HG03280 (cell line): ENCODE data around the gene TAP2.
A peak's percentile ranks its signal among the peaks of the same experiment; 100 is the strongest.
"Not testable (repeated sequence)": the region's sequence is repeated elsewhere in the genome, so short reads cannot be mapped to it uniquely, and the experiment has no call there.

Experiments used
- ATAC-seq: cut with Tn5 transposase; IDR thresholded peaks from one replicate; pipeline ENCODE4 v1.9.1; 2021; ENCODE audit warnings: mild to moderate bottlenecking, moderate library complexity; ENCODE audit not compliant: unreplicated experiment

Gene TAP2

DNA sequence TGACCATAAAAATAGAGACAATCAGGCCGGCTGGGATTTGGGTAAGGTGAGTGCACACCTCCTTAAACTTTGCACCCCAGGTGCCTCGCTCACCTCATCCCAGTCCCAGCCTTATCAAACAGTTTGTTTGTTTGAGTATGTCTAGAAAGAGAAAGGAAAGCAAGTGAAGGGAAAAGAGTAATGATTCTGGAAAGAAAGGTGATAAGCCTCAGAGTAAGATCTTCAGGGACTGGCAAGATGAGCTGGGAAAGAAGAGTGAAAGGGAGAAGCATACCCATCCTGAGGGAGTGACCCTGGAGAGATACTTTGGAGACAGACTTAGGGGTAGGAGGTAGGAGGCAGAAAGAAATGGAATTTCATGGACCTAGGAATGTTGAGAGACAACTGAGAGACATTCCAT, 1.7 kb downstream of the TAP2 start:
- no peak for ATAC-seq

DNA sequence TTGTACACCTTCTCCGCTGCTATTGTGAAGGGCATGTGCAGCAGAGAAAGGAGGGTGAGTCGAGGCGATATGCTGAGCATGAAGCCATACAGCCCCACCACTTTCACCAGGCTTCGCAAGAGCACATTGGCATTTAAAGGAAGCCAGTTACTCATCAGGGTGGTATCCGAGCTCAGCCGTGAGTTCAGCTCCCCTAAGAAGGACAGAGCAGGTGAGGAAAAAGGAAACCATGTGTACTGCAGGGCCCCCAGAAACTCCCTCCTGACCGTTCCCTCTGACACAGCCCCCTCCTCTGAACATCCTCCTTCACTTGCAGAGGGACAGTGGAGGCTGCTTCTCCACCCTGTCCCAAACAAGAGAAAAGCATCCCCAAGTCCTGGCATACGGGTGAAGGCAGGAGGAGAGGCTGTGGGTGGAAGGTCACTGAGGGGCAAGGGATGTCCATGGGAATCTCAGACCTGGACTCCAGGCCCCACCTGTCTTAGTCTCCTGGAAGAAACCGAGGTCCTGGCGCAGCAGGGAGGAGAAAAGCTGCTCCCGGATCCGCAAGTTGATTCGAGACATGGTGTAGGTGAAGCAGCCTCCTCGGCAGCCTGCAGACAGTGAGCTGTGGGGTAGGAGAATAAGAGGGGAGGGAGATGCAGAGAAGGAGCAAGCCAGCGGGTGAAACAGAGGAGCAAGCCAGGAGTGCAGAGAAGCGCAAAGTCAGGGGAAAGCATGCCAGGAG, 3.2 kb downstream of the TAP2 start:
- no peak for ATAC-seq

DNA sequence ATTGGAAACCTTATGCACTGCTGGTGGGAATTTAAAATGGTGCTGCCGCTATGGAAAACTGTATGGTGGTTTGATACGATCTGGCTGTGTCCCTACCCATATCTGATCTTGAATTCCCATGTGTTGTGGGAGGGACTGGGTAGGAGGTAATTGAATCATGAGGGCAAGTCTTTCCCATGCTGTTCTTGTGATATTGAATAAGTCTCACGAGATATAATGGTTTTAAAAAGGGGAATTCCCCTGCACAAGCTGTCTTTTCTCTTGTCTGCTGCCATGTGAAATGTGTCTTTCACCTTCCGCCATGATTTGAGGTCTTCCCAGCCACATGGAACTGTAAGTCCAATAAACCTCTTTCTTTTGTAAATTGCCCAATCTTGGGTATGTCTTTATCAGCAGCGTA, 4.9 kb downstream of the TAP2 start:
- ATAC-seq, result no peak

DNA sequence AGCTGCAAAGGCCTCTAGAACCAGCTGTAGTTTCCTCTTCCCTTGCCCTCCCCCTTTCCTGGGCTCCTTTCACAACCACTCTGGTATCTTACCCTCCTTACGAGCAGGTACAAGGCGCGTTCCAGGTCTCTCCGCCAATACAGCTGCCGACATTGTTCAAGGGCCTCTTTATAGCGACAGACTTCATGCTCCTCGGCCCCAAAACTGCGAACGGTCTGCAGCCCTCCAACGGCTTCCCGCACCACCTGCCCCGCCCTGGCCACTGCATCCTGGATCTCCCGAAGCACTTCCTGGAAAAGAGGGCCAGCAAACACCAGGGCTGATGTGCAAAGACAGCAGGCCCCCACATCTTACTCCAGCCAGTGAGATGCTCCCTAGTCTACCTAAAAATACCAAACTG, 6.0 kb downstream of the TAP2 start:
- no peak for ATAC-seq

DNA sequence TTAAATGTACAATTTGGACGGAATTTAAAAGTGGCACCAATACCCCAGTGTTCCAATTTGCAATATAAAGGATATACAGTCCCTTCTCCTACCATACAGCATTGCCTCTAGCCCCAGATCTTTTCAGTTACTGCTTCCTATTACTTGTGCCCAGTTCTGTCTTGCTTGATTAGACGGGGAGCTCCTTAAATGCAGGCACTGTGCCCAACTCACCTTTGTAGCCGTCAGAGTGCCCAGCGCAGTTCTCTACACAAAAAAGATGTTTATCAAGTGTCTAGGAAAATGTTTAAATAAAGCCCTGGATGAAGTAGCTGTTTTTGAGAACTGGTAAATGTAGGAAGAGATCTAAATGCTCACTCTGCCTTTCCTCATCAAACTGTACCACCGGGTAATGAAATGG, 7.6 kb downstream of the TAP2 start:
- ATAC-seq, result no peak

DNA sequence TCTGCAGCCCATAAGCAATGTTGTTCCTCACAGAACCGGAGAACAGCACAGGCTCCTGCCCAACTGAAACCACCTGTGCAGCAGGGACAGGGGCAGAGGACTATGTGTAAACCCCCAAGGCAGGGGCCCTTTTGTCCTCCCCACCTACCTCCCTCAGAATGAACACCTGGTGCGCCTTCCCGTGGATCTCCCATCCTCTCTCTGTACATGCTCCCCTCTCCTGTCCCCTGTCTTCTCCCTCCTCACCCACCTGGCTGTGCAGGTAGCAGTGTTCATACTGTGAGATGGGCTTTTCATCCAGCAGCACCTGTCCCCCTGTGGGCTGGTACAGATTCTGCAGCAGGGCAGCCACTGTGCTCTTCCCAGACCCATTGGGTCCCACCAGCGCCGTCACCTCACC, 8.5 kb downstream of the TAP2 start:
- ATAC-seq, result no peak

DNA sequence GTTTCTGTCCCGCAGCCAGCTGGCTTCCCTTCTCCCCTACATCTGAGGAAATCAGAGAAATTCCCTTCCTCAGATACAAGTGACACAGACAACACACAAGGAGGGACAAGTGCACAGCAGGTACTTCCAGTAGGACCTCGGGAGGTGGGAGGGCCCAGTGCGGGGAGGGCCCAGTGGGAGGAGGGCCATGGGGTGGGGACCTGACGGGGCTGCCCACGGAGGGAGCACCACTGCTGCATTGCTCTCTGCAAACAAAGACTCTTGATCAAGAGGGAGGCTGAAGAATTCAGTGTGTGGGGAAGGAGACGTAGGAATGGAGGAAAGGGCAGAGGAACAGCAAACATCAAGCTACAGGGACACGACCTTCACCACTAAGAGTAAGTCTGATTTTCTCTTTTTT, 9.0 kb downstream of the TAP2 start:
- ATAC-seq, result no peak

DNA sequence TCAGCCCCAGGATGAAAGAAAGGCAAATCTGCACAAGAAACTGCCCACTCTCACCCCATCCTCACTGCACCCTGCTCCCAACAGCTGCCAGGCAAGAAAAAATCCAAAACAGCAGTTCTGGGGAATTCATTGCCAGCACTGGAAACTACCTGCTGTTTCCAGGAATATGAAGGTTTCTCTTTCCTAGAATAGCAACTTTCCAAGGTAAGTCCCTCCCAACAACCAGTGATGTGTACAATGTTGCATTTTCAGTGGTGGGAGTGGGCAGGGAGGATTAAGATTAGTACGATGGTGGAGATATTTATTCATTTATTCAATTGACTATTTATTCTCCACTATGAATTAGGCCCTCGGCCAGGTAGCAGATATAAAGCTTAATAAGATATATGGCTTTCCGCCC, 11.5 kb downstream of the TAP2 start:
- ATAC-seq, result no peak

DNA sequence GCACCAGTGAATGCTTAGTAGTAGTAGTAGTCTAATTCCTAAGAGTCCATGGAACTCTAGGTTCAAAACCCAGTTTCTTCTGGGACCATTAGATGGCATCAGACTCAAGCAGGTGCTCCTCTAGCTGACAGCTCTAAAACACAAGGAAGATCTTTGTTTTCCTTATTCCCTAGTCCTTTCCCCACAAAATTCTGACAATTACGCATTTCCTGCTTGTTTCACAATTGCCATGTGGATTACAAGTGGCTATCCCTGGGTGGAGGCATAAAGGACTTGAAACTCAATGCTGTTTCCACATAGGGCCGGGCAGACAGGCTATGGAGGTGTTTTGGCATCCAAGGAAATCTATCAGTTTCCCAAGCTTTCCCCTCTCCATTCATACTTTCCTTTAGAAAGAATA, 12.6 kb downstream of the TAP2 start:
- no peak for ATAC-seq

DNA sequence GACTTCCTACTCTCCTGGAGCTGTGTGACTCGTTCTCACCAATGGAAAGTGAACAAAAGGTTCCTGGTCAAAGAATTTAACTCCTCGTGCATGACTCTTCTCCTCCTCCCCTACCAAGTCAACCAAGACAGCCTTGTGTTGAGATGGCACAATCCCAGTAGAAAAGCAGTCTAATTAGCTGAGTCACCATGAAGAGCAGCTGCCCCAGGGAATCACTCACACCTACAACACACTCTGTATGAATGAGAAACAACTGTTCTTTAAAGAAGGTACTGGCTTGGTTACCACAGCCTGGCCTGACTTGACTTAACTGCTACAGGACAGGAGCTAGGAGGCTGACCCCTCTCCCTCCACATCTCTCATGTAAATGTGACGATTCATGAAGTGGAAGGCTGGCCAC, 18.8 kb downstream of the TAP2 start:
- ATAC-seq, result no peak

DNA sequence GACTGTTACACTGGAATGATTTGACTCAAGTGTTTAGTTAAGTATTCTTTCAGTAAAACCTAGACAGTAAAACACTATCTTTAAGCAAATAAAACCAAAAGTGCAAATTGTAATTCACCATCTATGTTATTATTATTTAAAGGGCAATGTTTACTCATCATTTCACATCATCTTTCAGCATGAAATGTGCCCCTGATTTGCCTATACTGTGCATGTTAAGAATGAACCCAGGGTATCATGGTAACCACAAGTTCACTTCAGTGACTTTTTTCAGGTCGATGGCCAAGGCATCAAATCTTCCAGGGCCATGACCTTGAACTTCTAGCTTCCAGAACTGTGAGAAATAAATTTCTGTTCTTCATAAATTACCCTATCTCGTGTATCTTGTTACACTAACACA, 19.7 kb downstream of the TAP2 start:
- no peak for ATAC-seq

DNA sequence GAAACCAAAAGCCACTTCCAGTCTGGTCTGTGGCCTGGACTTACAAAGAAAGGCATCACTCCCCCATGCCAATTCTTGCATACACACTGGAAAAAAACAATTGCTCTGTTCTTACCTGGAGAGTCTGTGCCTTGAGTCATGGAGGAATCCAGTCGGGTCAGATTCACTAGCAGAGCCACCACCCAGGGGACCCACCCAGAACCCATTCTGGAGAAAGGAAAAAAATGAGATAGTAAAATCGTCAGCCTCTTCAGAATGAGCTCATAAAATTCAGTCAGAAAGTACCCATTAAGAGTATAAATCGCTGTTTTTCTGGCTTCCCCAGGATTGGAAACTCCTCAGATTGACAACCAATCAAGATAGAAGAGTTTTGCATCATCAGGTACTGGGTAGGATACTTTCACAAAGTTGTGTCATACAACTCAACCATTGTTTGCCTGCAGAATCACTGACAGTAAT, 21.8 kb downstream of the TAP2 start, which contains the start of gene HLA-DOB:
HLA-DOB (minus strand) TSS at position 257 of the 459 bp plus-strand sequence; CDS start at position 206, 51 bp downstream.
- no peak for ATAC-seq

DNA sequence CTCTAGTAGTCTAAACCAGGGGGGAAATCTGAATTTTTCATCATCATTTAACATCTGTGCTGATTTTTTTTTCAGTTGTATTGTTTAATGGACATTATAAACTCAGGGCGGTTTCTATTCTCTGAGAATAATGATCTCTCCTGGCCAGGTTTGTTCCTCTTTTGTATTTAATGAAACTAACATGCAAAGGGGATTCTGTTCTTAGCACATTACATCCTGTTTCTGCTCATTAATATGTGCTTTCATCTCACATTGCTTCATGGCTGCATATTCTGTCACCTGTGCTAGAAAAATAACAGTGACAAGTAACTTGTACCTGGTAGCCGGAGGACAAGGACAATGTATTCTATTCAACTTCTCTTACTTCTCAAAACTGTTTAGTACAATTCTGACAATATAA, 22.5 kb downstream of the TAP2 start:
- ATAC-seq, result peak; percentile 63

DNA sequence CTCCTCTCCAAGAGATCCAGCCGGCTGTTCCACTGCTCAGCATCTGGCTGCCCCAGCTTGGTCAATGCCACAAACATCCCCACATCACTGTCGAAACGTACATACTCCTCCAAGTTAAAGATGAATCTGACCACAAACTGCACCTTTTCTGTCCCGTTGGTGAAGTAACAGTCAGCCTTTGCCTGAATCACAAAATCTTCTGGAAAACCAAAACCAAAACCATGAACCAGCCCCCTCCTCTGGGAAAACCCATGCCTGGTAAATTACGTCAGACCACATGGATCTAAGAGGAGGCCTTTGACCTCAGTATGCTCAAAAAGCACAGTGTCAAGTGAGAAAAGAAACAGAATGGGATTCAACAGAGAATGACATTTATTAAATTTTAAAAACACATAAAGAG, 23.4 kb downstream of the TAP2 start:
- ATAC-seq, result no peak

DNA sequence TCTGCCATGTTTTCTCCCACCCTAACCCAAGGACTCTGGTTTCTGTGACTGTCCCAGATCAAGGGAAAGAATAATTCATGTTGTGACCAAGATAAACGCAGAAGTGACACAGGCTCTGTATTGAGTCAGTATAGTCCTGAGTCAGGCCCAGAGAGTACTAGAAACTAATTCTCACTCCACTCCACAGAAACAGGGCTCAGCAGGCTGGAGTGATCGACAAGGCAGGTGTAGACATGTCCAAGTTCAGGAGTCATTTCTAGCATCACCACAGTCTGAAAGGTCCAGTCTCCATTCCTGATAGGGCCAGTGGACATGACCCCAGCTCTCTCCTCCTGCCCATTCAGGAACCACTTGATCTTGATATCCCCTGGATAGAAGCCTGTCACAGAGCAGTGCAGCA, 24.4 kb downstream of the TAP2 start:
- ATAC-seq, result no peak

DNA sequence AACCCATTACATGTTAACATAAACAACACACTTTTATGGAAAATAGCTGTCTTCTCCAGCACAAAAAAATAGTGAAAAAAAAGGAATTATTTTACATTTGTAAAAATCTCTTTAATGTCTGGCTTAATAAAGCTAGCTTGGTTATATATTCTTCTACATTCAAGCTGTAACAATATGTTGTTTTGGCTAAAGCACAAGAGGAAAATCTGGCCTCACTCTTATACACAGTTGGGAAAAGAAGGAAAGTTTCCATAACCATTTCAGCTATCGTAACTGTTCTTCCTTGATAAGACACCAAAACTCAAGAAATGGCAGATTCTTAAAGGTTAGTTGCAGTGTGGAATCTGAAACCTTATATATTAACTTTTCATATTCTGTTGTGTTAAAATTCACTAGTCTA, 29.4 kb downstream of the TAP2 start:
- ATAC-seq, result no peak

DNA sequence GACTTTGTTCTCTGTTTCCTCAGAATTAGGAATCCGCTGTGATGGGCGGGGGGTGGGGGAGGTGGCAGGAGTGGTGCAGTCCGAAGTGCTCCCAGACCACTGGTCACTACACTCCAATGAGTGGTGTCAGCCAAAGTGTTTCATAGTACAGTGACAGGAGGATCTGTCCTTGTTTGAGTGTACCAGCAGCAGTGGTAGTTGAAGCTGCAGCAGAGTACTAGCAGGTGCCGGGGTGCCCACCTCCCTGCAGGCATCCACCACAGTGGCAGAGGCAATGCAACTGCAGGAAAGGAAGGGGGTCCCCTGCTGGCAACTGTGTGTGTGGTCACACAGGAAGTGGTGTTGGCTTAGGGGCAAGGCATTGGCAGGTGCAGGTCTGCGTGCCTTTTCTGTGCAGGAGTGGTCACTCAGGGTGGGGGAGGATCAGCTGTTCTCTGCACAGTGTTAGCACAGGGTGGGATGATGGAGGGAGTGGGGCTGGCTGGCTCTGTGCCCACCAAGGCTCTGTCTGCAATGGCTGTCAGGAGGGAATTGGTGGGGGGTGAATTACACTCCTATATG, 31.4 kb downstream of the TAP2 start:
- ATAC-seq, result no peak

DNA sequence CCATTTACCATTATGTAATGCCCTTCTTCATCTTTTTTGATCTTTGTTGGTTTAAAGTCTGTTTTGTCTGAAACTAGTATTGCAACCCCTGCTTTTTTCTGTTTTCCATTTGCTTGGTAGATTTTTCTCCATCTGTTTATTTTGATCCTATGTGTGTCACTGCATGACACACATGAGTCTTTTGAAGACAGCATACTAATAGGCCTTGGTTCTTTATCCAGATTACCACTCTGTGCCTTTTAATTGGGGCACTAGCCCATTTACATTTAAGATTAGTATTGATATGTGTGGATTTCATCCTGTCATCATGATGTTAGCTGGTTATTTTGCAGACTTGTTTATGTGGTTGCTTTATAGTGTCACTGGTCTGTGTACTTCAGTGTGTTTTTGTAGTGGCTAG, 33.1 kb downstream of the TAP2 start:
- ATAC-seq, result not testable (repeated sequence)

DNA sequence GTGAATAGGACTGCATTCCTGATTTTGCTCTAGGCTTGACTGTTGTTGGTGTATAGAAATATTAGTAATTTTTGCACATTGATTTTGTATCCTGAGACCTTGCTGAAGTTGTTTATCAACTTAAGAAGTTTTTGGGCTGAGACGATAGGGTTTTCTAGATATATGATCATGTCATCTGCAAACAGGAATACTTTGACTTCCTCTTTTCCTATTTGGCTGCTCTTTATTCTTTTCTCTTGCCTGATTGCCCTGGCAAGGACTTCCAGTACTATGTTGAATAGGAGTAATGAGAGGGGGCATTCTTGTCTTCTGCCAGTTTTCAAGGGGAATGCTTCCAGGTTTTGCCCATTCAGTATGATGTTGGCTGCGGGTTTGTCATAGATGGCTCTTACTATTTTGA, 35.1 kb downstream of the TAP2 start:
- ATAC-seq, result no peak

DNA sequence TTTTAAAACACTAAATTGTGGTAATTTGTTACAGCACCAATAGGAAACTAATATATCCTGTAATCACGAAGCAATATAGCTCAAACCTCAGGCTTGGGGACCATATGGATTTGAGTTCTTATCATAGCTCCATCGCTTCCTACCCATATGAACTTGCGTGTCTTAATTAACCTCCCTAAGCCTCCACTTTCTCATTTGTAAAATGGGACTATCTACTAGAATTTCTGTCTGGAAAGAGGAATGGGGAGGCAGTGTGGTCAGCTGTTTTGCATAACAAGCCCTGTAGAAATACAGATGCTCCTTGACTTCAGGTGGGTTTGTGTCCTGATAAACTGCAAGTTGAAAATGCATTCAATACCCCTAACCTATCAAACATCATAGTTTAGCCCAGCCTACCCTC, 38.8 kb downstream of the TAP2 start:
- ATAC-seq, result no peak

DNA sequence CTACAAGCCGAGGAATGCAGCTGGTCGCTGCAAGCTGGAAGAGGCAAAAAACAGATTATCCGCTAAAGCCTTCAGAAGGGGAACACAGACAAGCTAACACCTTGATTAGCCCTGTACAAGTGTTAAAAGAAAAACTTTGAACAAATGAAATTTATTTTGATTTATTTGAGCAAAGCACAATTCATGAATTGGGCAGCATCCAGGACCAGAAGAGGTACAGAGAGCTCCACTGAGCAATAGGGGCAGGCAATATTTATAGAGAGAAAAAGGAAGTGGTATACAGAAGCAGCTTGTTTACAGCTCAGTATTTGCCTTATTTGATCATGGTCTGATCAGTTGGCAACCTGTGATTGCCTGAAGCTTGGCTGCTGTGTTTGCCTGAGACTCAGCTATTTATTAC, 39.4 kb downstream of the TAP2 start:
- ATAC-seq, result no peak

DNA sequence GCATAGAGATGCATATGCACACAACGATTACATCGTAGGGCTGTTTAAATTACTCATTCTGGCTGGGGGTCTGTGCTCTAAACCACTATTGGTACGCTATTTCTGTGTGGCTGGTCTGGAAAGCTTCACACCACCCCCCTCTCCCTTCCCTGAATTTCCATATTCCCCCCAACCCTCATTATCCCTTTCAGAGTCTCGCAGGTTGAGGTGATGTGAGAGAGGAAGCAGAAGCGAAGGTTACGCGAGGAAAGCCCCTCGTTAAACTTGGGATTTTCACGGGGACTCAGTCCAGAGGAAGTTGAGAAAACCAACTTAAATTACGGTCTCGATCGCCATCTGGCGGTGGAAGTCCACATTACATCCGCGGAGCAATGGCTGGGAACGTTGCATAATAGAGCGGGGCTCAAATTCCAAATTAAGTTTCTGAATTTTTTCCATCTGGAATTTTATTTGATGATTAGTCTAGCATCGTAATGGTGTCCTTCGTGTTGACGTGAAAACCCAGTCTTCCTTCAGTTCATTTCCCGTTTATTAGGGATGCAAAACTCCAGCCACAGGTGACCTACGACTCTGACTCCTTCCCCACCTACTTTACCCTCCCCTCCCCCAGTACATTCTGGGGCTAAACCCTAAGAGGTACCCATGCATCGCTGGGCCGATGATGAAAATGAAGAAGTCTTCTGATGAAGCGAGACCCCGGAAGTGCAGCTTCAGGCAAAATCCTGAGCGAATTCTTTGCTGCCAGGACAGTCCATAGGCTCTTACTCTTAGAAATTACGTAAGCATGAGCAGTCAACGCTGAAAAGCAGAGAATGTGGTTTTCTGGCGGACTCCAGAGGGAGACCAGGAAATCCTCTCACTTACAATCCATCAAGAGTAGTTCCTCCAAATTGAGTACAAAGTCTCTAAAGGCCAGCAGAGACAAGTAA, 41.4 kb downstream of the TAP2 start:
- peak; percentile 54 for ATAC-seq
